GOT3 (cell line): ENCODE results near the gene PXYLP1.
"Not testable (repeated sequence)": the region's sequence is repeated elsewhere in the genome, so short reads cannot be mapped to it uniquely, and the experiment has no call there.

ENCODE experiments used
- DNase-seq: peaks from one replicate; lab custom pipeline; 2025; ENCODE audit warnings: mixed read lengths; lab: John Stamatoyannopoulos, UW

The PXYLP1 gene

GRCh38 chr3:141300426-141300825 lies 68.8 kb downstream of the PXYLP1 start:
- not testable (repeated sequence) for DNase-seq

GRCh38 chr3:141302364-141303141 lies 70.9 kb downstream of the PXYLP1 start:
- peak; percentile 16 for DNase-seq

- DNase-seq, result no peak
Measured at GRCh38 chr3:141303481-141304223, 72.0 kb downstream of the PXYLP1 start.

- DNase-seq, result peak; percentile 33
Measured at GRCh38 chr3:141305436-141305835, 73.8 kb downstream of the PXYLP1 start.

GRCh38 chr3:141306276-141306675 lies 74.7 kb downstream of the PXYLP1 start:
- DNase-seq, result no peak

GRCh38 chr3:141306922-141307321 lies 75.3 kb downstream of the PXYLP1 start:
- DNase-seq, result no peak

GRCh38 chr3:141307351-141308059 lies 75.9 kb downstream of the PXYLP1 start:
- DNase-seq, result no peak

- no peak for DNase-seq
Measured at GRCh38 chr3:141308588-141309218, 77.1 kb downstream of the PXYLP1 start.

- DNase-seq, result no peak
Measured at GRCh38 chr3:141311170-141311495, 79.5 kb downstream of the PXYLP1 start.

GRCh38 chr3:141311496-141312353 lies 80.1 kb downstream of the PXYLP1 start:
- peak; percentile 96 for DNase-seq

GRCh38 chr3:141312354-141313092 lies 80.9 kb downstream of the PXYLP1 start:
- DNase-seq, result no peak

- DNase-seq, result no peak
Measured at GRCh38 chr3:141313093-141313683, 81.6 kb downstream of the PXYLP1 start.

GRCh38 chr3:141314415-141314814 lies 82.8 kb downstream of the PXYLP1 start:
- DNase-seq, result not testable (repeated sequence)

GRCh38 chr3:141316851-141317250 lies 85.2 kb downstream of the PXYLP1 start:
- no peak for DNase-seq

- no peak for DNase-seq
Measured at GRCh38 chr3:141320399-141321108, 88.9 kb downstream of the PXYLP1 start.

GRCh38 chr3:141321109-141321497 lies 89.5 kb downstream of the PXYLP1 start:
- DNase-seq, result no peak

GRCh38 chr3:141323936-141324704 lies 92.5 kb downstream of the PXYLP1 start:
- no peak for DNase-seq

- no peak for DNase-seq
Measured at GRCh38 chr3:141326123-141326522, 94.5 kb downstream of the PXYLP1 start.

GRCh38 chr3:141326626-141327025 lies 95.0 kb downstream of the PXYLP1 start:
- no peak for DNase-seq
